ENCODE measurements around the gene DDX1. TPM values are rescaled to one million over a fixed set of nuclear protein-coding genes. Genes with fewer than 3 reads are reported as not detected.

The DDX1 gene
- polyA plus RNA-seq, 3 donors: 14.1 to 35.4 (median 30.1) TPM

DNA sequence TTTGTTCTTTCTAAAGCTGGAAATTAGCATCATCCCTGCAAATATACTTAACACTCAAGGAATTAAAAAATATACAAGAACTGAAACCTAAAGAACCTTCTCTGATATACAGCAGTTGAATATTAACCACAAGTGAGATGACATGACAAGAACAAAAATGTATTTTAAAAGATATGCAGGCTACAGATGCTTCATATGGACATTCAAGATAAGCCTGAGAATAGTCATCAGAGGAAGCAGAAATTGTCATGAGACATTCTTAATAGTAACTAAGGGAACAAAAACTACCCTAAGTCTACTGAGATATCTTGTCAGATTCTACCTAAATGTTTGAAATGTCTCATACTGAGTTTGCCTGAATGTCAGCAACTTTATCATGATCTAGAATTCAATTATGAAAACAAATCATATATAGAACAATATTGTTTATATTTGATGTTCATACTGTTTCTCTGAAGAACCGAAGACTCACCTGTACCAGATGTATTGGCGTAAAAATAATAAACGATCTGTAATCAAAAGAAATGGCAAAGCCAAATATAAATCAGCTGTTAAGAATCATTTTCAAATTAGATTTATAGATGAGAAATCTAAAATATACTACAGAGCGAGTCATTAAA, 35.2 kb upstream of the DDX1 start:
- H3K4me3 ChIP-seq (replicated peaks in 1 of 3; ENCODE audit: low read depth in 2 of 3, low read length in 3 of 3): no peak overlapping the region
- no peaks in the 10 kb centered on the region for H4K20me1 ChIP-seq (ENCODE audit: insufficient read depth, low read length)
- Mint-ChIP-seq H3K27me3 (ENCODE audit: low read depth in 3 of 3) (no peaks in the 10 kb centered on the region), H3K4me1 (peaks cover 14% of the 10 kb centered on the region), H3K4me3 (no peak overlapping the region), H3K9me3 (peaks cover 0 to 2% (median 0%) of the 10 kb centered on the region in 7 donors), H3K36me3 (peaks cover 28 to 33% of the 10 kb centered on the region in 2 donors), H3K27ac (no peak overlapping the region)
- intact Hi-C loops (cut with micrococcal nuclease): no loop called here
- peaks cover 11 to 14% of the 10 kb centered on the region in 2 donors for H3K4me1 ChIP-seq (ENCODE audit: control insufficient read depth in 1 of 2, insufficient read depth in 2 of 2, low read length in 2 of 2)
- WGBS (ENCODE audit: insufficient coverage): no CpG with 5 or more reads among the region's 4 CpGs
- H3K27ac ChIP-seq (ENCODE audit: low read depth in 1 of 2, low read length in 2 of 2): no peak overlapping the region
- H3K9me3 ChIP-seq (replicated peaks in 1 of 2; ENCODE audit: control insufficient read depth in 1 of 2, insufficient read depth in 1 of 2, low read length in 2 of 2): no peaks in the 10 kb centered on the region
- H2AFZ ChIP-seq (ENCODE audit: insufficient read depth, low read depth, low read length, poor library complexity, severe bottlenecking): no peak overlapping the region
- H3K27me3 ChIP-seq (ENCODE audit: control insufficient read depth in 2 of 2, insufficient read depth in 2 of 2, low read length in 2 of 2): no peaks in the 10 kb centered on the region
- H3K9ac ChIP-seq (ENCODE audit: insufficient read depth, low read length, poor library complexity, severe bottlenecking): no peak overlapping the region
- H3K36me3 ChIP-seq (replicated peaks in 1 of 2; ENCODE audit: control insufficient read depth in 1 of 2, insufficient read depth in 2 of 2, low read length in 2 of 2): peaks cover 18 to 49% of the 10 kb centered on the region in 2 donors
- H3K79me2 ChIP-seq (ENCODE audit: insufficient read depth, low read length): peaks cover 27% of the 10 kb centered on the region
- no peak overlapping the region for H3K4me2 ChIP-seq (replicated peaks; ENCODE audit: extremely low read depth, low read length, poor library complexity, severe bottlenecking)
- DNase-seq: no peak
- TF ChIP-seq, protein P1, sequence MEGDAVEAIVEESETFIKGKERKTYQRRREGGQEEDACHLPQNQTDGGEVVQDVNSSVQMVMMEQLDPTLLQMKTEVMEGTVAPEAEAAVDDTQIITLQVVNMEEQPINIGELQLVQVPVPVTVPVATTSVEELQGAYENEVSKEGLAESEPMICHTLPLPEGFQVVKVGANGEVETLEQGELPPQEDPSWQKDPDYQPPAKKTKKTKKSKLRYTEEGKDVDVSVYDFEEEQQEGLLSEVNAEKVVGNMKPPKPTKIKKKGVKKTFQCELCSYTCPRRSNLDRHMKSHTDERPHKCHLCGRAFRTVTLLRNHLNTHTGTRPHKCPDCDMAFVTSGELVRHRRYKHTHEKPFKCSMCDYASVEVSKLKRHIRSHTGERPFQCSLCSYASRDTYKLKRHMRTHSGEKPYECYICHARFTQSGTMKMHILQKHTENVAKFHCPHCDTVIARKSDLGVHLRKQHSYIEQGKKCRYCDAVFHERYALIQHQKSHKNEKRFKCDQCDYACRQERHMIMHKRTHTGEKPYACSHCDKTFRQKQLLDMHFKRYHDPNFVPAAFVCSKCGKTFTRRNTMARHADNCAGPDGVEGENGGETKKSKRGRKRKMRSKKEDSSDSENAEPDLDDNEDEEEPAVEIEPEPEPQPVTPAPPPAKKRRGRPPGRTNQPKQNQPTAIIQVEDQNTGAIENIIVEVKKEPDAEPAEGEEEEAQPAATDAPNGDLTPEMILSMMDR (IDR thresholded peaks at IDR 0.05): no peak

DNA sequence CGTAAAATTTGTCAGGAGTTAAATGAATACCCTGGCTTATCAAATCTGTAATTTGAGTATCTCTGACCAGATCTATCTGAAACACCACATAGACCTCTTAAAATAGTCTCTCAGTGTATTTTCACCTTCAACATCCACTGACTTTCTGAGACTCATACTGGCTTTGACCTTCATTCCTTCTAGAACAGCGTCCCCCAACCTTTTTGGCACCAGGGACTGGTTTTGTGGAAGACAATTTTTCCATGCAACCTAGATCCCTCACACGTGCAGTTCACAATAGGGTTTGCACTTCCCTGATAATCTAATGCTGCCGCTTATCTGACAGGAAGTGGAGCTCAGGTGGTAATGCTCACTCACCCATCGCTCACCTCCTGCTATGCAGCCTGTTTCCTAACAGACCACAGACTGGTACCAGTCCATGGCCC, 33.8 kb upstream of the DDX1 start:
- Mint-ChIP-seq H3K9me3 (peaks cover 0 to 2% (median 0%) of the 10 kb centered on the region in 7 donors), H3K27ac (no peak overlapping the region), H3K4me3 (no peak overlapping the region), H3K36me3 (peaks cover 21 to 25% of the 10 kb centered on the region in 2 donors), H3K4me1 (peaks cover 23% of the 10 kb centered on the region), H3K27me3 (ENCODE audit: low read depth in 3 of 3) (no peaks in the 10 kb centered on the region)
- Histone ChIP-seq H3K4me2 (replicated peaks; ENCODE audit: extremely low read depth, low read length, poor library complexity, severe bottlenecking) (no peak overlapping the region), H2AFZ (ENCODE audit: insufficient read depth, low read depth, low read length, poor library complexity, severe bottlenecking) (no peak overlapping the region), H4K20me1 (ENCODE audit: insufficient read depth, low read length) (no peaks in the 10 kb centered on the region), H3K27ac (ENCODE audit: low read depth in 1 of 2, low read length in 2 of 2) (no peak overlapping the region), H3K4me3 (replicated peaks in 1 of 3; ENCODE audit: low read depth in 2 of 3, low read length in 3 of 3) (no peak overlapping the region), H3K79me2 (ENCODE audit: insufficient read depth, low read length) (peaks cover 27% of the 10 kb centered on the region), H3K27me3 (ENCODE audit: control insufficient read depth in 2 of 2, insufficient read depth in 2 of 2, low read length in 2 of 2) (no peaks in the 10 kb centered on the region), H3K4me1 (ENCODE audit: control insufficient read depth in 1 of 2, insufficient read depth in 2 of 2, low read length in 2 of 2) (peaks cover 11 to 20% of the 10 kb centered on the region in 2 donors), H3K9me3 (replicated peaks in 1 of 2; ENCODE audit: control insufficient read depth in 1 of 2, insufficient read depth in 1 of 2, low read length in 2 of 2) (no peaks in the 10 kb centered on the region), H3K9ac (ENCODE audit: insufficient read depth, low read length, poor library complexity, severe bottlenecking) (no peak overlapping the region), H3K36me3 (replicated peaks in 1 of 2; ENCODE audit: control insufficient read depth in 1 of 2, insufficient read depth in 2 of 2, low read length in 2 of 2) (peaks cover 16 to 36% of the 10 kb centered on the region in 2 donors)
- TF ChIP-seq, protein P1 (IDR thresholded peaks at IDR 0.05): no peak
- 47% methylated on average over 4 of the region's 5 CpGs for WGBS (ENCODE audit: insufficient coverage)
- DNase-seq: no peak
- intact Hi-C loops (cut with micrococcal nuclease): no loop called here
